BJ (cell line): Measurements from ENCODE around the gene MTA3. TPM values are rescaled to one million over a fixed set of nuclear protein-coding genes. Genes with fewer than 3 reads are reported as not detected.

Source experiments
- CTCF ChIA-PET: fragments of 350-600 bp; formaldehyde crosslinking; extraction: SDS; loops from one replicate; lab custom pipeline; 2021; ENCODE audit warnings: antibody characterized with exemption, inconsistent platforms; lab: Yijun Ruan, JAX
- POLR2A ChIA-PET: fragments of 300-600 bp; sonication (Branson Sonifier 250); formaldehyde crosslinking; extraction: SDS; loops from one replicate; lab custom pipeline; 2021; ENCODE audit warnings: antibody characterized with exemption; lab: Charles Lee
- DNase-seq: peaks from one replicate; pipeline ENCODE4 v3.0.0-alpha.2; 2011; ENCODE audit warnings: low read depth
- H3K27me3 ChIP-seq: 2 replicates; pipeline ENCODE4 v1.6.0; 2011; ENCODE audit warnings: low read length; ENCODE audit not compliant: control insufficient read depth, insufficient read depth
- H3K36me3 ChIP-seq: 2 replicates; pipeline ENCODE4 v1.5.1; 2011; ENCODE audit warnings: low read length; ENCODE audit not compliant: control insufficient read depth, insufficient read depth
- H3K4me3 ChIP-seq: 2 replicates; pipeline ENCODE4 v1.5.1; 2011; ENCODE audit warnings: low read depth, mild to moderate bottlenecking, control low read depth, low read length
- CTCF ChIP-seq: IDR thresholded peaks from 2 replicates; pipeline ENCODE4 v1.5.1; 2011; ENCODE audit warnings: low read depth, mild to moderate bottlenecking, control low read depth, inconsistent platforms, low read length, moderate library complexity; ENCODE audit not compliant: insufficient read depth
- polyA plus RNA-seq: library from polyadenylated mRNA; depleted of rRNA; stranded (reverse); fragments of >200 nt; gene quantifications from 2 replicates; pipeline ENCODE4 v1.2.3, GENCODE V29; 2011

Gene MTA3
- polyA plus RNA-seq, 1 experiment: 23.2 TPM

GRCh38 chr2:42706836-42707235 is 138.4 kb downstream of the MTA3 start:
- no peak for DNase-seq
- no peak overlapping the region for H3K4me3 ChIP-seq
- ChIA-PET CTCF (no interaction called here), POLR2A (no interaction called here)
- H3K36me3 ChIP-seq: peaks cover 2% of the 10 kb centered on the region
- no peak for TF ChIP-seq CTCF
- no peaks in the 10 kb centered on the region for H3K27me3 ChIP-seq

- ChIA-PET POLR2A (no interaction called here), CTCF (no interaction called here)
- Histone ChIP-seq H3K36me3 (peaks cover 2% of the 10 kb centered on the region), H3K4me3 (no peak overlapping the region), H3K27me3 (no peaks in the 10 kb centered on the region)
- no peak for DNase-seq
- TF ChIP-seq CTCF: no peak
Measured at GRCh38 chr2:42708179-42708578, 139.7 kb downstream of the MTA3 start.

- ChIA-PET POLR2A (no interaction called here), CTCF (no interaction called here)
- H3K36me3 ChIP-seq: no peaks in the 10 kb centered on the region
- TF ChIP-seq CTCF: no peak
- no peak for DNase-seq
- no peaks in the 10 kb centered on the region for H3K27me3 ChIP-seq
- no peak overlapping the region for H3K4me3 ChIP-seq
Measured at GRCh38 chr2:42711896-42712295, 143.5 kb downstream of the MTA3 start.

GRCh38 chr2:42712934-42713333 is 144.5 kb downstream of the MTA3 start:
- POLR2A ChIA-PET: no interaction called here
- CTCF ChIA-PET: interaction anchor here (0.5 to 1.1 kb wide), 4 partner anchors 30 to 248 kb away, joined by 3 to 4 read pairs (median 3); no protein-coding TSS in a partner anchor
- no peak for TF ChIP-seq CTCF

GRCh38 chr2:42713920-42714319 is 145.5 kb downstream of the MTA3 start:
- H3K4me3 ChIP-seq: no peak overlapping the region
- no peaks in the 10 kb centered on the region for H3K36me3 ChIP-seq
- POLR2A ChIA-PET: no interaction called here
- H3K27me3 ChIP-seq: no peaks in the 10 kb centered on the region
- DNase-seq: no peak
- no peak for TF ChIP-seq CTCF
- CTCF ChIA-PET: interaction anchor here (1.1 kb wide), 1 partner anchor 50 kb away, joined by 3 read pairs; no protein-coding TSS in a partner anchor

More at GRCh38 chr2:42712934-42713333, 144.5 kb downstream of the MTA3 start:
- Histone ChIP-seq H3K36me3 (no peaks in the 10 kb centered on the region), H3K27me3 (no peaks in the 10 kb centered on the region), H3K4me3 (no peak overlapping the region)
- DNase-seq: no peak
